PC-3 (cell line): ENCODE measurements around the gene CDC42EP5. TPM values are rescaled to one million over a fixed set of nuclear protein-coding genes. Genes with fewer than 3 reads are reported as not detected.

Experiments
- ATAC-seq: fragments of 200-7000 bp; cut with Tn5 transposase; 2 replicates; pipeline ENCODE4 v1.9.1; 2020; ENCODE audit warnings: mild to moderate bottlenecking, moderate library complexity
- BruUV-seq: library from RNA; stranded (reverse); fragments of 400-500 nt; replicated peaks from 2 replicates; lab custom pipeline; 2021; lab: Mats Ljungman, UMichigan
- CTCF ChIA-PET: fragments of 300-600 bp; sonication (Branson Sonifier 250); formaldehyde crosslinking; loops from one replicate; lab custom pipeline; 2022; ENCODE audit warnings: antibody characterized with exemption; lab: Charles Lee
- POLR2A ChIA-PET: fragments of 300-600 bp; sonication (Branson Sonifier 250); formaldehyde crosslinking; loops from one replicate; lab custom pipeline; 2022; ENCODE audit warnings: antibody characterized with exemption; ENCODE audit not compliant: unreplicated experiment; lab: Charles Lee
- DNase-seq: peaks from one replicate; pipeline ENCODE4 v3.0.0-alpha.2; 2015
- H2AFZ ChIP-seq: fragments of 300-600 bp; sonication (generic); 2 replicates; pipeline ENCODE4 v1.6.0; 2016; ENCODE audit warnings: antibody characterized with exemption, low read length
- H3F3A ChIP-seq: fragments of 300-600 bp; sonication (generic); one replicate; pipeline ENCODE4 v1.6.0; 2017; ENCODE audit warnings: antibody characterized with exemption, low read length, control low read depth, mild to moderate bottlenecking; ENCODE audit not compliant: unreplicated experiment
- H3K27ac ChIP-seq: fragments of 300-600 bp; sonication (generic); 2 replicates; pipeline ENCODE4 v1.5.1; 2016; ENCODE audit warnings: mild to moderate bottlenecking, low read length
- H3K27me3 ChIP-seq: fragments of 300-600 bp; sonication (generic); 2 replicates; pipeline ENCODE4 v1.6.1; 2016; ENCODE audit warnings: low read length, mixed read lengths
- H3K36me3 ChIP-seq: fragments of 300-600 bp; sonication (generic); 2 replicates; pipeline ENCODE4 v1.6.1; 2016; ENCODE audit warnings: low read depth, mixed run types, low read length, mixed read lengths
- H3K4me1 ChIP-seq: fragments of 300-600 bp; sonication (generic); 2 replicates; pipeline ENCODE4 v1.5.1; 2016; ENCODE audit warnings: low read length; ENCODE audit not compliant: insufficient read depth
- H3K4me2 ChIP-seq: fragments of 300-600 bp; sonication (generic); 2 replicates; pipeline ENCODE4 v1.6.0; 2016; ENCODE audit warnings: low read length
- H3K4me3 ChIP-seq: fragments of 300-600 bp; sonication (generic); 2 replicates; pipeline ENCODE4 v1.5.1; 2016; ENCODE audit warnings: mild to moderate bottlenecking, low read length, mixed read lengths
- H3K79me2 ChIP-seq: fragments of 300-600 bp; sonication (generic); 2 replicates; pipeline ENCODE4 v1.6.1; 2017; ENCODE audit warnings: low read length, mixed read lengths
- H3K9ac ChIP-seq: fragments of 300-600 bp; sonication (generic); 2 replicates; pipeline ENCODE4 v1.6.0; 2016; ENCODE audit warnings: mild to moderate bottlenecking, low read length
- H3K9me2 ChIP-seq: fragments of 300-600 bp; sonication (generic); replicated peaks from 2 replicates; pipeline ENCODE4 v1.6.1; 2016; ENCODE audit warnings: mixed run types, low read length, mixed read lengths
- H3K9me3 ChIP-seq: fragments of 300-600 bp; sonication (generic); 2 replicates; pipeline ENCODE4 v1.6.1; 2016; ENCODE audit warnings: low read length, mixed read lengths
- H4K20me1 ChIP-seq: fragments of 300-600 bp; sonication (generic); 2 replicates; pipeline ENCODE4 v1.6.1; 2016; ENCODE audit warnings: low read length, mixed read lengths
- EZH2 ChIP-seq: fragments of 300-600 bp; sonication (generic); IDR thresholded peaks from one replicate; pipeline ENCODE4 v1.6.1; 2017; ENCODE audit warnings: antibody characterized with exemption, mild to moderate bottlenecking, low read length; ENCODE audit not compliant: unreplicated experiment
- EZH2phosphoT487 ChIP-seq: fragments of 300-600 bp; sonication (generic); IDR thresholded peaks from 2 replicates; pipeline ENCODE4 v1.6.1; 2018; ENCODE audit warnings: mild to moderate bottlenecking, antibody characterized with exemption, low read length, borderline replicate concordance
- intact Hi-C: fragments of 100-400 bp; cut with micrococcal nuclease; formaldehyde crosslinking; loops from 2 replicates; pipeline ENCODE4 v1.9.0; 2023
- total RNA-seq: library from RNA; depleted of rRNA; stranded (reverse); fragments of >200 nt; gene quantifications from 2 replicates; pipeline ENCODE4 v1.2.3, GENCODE V29; 2014
- TF ChIP-seq, protein P1 (sequence below): fragments of 300-600 bp; sonication (generic); conservative IDR thresholded peaks from 2 replicates; pipeline ENCODE4 v1.5.1; 2017; ENCODE audit warnings: antibody characterized with exemption, low read depth, mild to moderate bottlenecking, low read length

The CDC42EP5 gene
- total RNA-seq, 1 experiment from 2014 or later = 0.73 TPM

DNA sequence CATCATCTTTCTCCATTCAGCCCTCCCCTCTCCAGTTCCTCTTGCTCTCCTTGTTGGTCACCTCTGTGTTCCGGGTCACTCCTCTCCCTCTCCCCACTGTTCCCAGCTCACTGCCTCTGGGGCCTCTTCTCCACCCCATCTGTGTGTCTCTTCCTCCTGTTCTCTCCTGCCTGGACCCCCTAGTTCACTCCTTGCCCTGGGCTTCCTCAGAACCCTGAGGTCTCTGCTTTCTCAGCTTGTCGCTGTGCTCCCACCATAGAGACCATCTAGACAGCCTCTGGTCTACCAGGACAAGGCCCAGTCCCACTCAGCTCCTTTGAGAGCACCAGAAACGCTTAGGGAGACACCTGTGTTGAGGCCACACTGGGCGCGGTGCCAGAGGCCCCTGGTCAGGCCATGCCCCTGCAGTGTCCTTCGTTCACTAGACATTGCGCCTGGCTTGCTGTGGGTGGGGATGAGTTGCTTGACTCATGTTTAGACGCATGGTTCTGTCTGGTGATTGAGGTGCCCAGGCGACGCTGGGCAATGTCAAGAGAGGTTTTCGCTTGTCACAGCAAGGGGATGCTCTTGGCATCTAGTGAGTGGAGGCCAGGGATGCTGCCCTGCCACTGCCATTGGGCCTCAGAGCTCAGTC, 14.3 kb downstream of the CDC42EP5 start:
- H3K9ac ChIP-seq = no peak overlapping the region
- H3K9me2 ChIP-seq = no peaks in the 10 kb centered on the region
- DNase-seq (no peak), ATAC-seq (no peak)
- peaks cover 72% of the 10 kb centered on the region for H3K79me2 ChIP-seq
- no peak overlapping the region for H3K4me3 ChIP-seq
- BruUV-seq = no TSS peak
- no peak overlapping the region for H2AFZ ChIP-seq
- peaks cover 27% of the 10 kb centered on the region for H4K20me1 ChIP-seq
- ChIA-PET POLR2A (interaction anchor here (0.6 to 0.7 kb wide), 2 partner anchors 181 to 345 kb away, joined by 4 to 6 read pairs; no protein-coding TSS in a partner anchor), CTCF (no interaction called here)
- H3K9me3 ChIP-seq = no peaks in the 10 kb centered on the region
- TF ChIP-seq, protein P1, sequence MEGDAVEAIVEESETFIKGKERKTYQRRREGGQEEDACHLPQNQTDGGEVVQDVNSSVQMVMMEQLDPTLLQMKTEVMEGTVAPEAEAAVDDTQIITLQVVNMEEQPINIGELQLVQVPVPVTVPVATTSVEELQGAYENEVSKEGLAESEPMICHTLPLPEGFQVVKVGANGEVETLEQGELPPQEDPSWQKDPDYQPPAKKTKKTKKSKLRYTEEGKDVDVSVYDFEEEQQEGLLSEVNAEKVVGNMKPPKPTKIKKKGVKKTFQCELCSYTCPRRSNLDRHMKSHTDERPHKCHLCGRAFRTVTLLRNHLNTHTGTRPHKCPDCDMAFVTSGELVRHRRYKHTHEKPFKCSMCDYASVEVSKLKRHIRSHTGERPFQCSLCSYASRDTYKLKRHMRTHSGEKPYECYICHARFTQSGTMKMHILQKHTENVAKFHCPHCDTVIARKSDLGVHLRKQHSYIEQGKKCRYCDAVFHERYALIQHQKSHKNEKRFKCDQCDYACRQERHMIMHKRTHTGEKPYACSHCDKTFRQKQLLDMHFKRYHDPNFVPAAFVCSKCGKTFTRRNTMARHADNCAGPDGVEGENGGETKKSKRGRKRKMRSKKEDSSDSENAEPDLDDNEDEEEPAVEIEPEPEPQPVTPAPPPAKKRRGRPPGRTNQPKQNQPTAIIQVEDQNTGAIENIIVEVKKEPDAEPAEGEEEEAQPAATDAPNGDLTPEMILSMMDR = no peak
- TF ChIP-seq EZH2phosphoT487 (no peak), EZH2 (no peak)
- no peak overlapping the region for H3K4me2 ChIP-seq
- peaks cover 70% of the 10 kb centered on the region for H3K36me3 ChIP-seq
- H3K27me3 ChIP-seq = no peaks in the 10 kb centered on the region
- H3K27ac ChIP-seq = no peak overlapping the region
- H3F3A ChIP-seq = no peaks in the 10 kb centered on the region
- intact Hi-C loops = no loop called here
- H3K4me1 ChIP-seq = peaks cover 14% of the 10 kb centered on the region

DNA sequence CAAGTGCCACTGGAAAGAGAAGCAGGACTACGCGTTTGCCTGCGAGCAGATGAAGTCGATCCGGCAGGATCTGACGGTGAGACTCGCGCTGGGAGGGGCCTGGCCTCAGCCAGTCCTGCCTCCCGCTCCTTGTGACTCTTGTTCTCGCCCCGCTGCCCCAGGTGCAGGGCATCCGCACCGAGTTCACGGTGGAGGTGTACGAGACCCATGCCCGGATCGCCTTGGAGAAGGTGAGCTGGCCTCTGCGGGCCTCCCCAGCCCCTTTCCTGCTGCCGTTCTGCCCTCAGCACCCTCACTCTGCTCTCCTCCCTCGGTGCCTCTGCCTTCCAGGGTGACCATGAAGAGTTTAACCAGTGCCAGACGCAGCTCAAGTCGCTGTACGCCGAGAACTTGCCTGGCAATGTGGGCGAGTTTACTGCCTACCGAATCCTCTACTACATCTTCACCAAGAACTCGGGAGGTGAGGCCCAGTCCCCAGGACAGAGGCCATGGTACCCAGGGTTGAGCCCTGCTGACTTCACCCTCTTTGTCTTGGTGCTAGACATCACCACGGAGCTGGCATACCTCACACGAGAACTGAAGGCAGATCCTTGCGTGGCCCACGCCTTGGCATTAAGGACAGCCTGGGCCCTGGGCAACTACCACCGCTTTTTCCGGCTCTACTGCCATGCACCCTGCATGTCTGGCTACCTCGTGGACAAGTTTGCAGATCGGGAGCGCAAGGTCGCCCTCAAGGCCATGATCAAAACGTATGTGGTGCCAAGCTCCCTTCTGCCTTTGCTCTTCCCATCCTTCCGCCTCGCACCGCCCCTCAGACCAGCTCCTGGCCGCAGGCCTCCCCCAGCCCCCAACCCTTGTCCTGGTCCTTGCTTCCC, 15.1 kb downstream of the CDC42EP5 start:
- no peaks in the 10 kb centered on the region for H3F3A ChIP-seq
- H3K9me3 ChIP-seq = no peaks in the 10 kb centered on the region
- H4K20me1 ChIP-seq = peaks cover 35% of the 10 kb centered on the region
- peaks cover 13% of the 10 kb centered on the region for H3K4me1 ChIP-seq
- peaks cover 79% of the 10 kb centered on the region for H3K79me2 ChIP-seq
- ATAC-seq (no peak), DNase-seq (no peak)
- no peak overlapping the region for H3K4me2 ChIP-seq
- no peak overlapping the region for H3K27ac ChIP-seq
- H3K9me2 ChIP-seq = no peaks in the 10 kb centered on the region
- no peak overlapping the region for H3K4me3 ChIP-seq
- H2AFZ ChIP-seq = no peak overlapping the region
- H3K27me3 ChIP-seq = no peaks in the 10 kb centered on the region
- TSS peak; percentile 5 for BruUV-seq
- CTCF ChIA-PET = no interaction called here
- peaks cover 77% of the 10 kb centered on the region for H3K36me3 ChIP-seq
- POLR2A ChIA-PET = interaction anchor here (0.6 kb wide), 1 partner anchor 181 kb away, joined by 4 read pairs; no protein-coding TSS in a partner anchor
- TF ChIP-seq, protein P1 = no peak
- TF ChIP-seq EZH2phosphoT487 = no peak
- no peak for TF ChIP-seq EZH2
- intact Hi-C loops = no loop called here
- no peak overlapping the region for H3K9ac ChIP-seq
